Effector memory CD8-positive, alpha-beta T cell (primary cell): ENCODE data around the gene NAXD.

Experiments
- ATAC-seq: fragments of 150-1000 bp; cut with Tn5 transposase; replicated peaks from 2 replicates; pipeline ENCODE4 v1.10.0; 2021; ENCODE audit warnings: mild to moderate bottlenecking, moderate library complexity
- DNase-seq, 3 experiments: peaks; one replicate each; pipeline ENCODE4 v3.0.0; 2021
- H3K27ac Mint-ChIP-seq, 2 donors: one replicate each; pipeline ENCODE4 v1.8.0; 2022; ENCODE audit warnings: mild to moderate bottlenecking in 2 of 2, mixed read lengths in 2 of 2, moderate library complexity in 2 of 2
- H3K27me3 Mint-ChIP-seq, 2 donors: one replicate each; pipeline ENCODE4 v1.8.0; 2022; ENCODE audit warnings: mixed read lengths in 2 of 2
- H3K36me3 Mint-ChIP-seq: one replicate; pipeline ENCODE4 v1.8.0; 2022; ENCODE audit warnings: mild to moderate bottlenecking, moderate library complexity, mixed read lengths; ENCODE audit not compliant: insufficient read depth
- H3K4me1 Mint-ChIP-seq, 2 donors: one replicate each; pipeline ENCODE4 v1.8.0; 2022; ENCODE audit warnings: low read depth in 2 of 2, mixed read lengths in 2 of 2
- H3K4me3 Mint-ChIP-seq, 2 donors: one replicate each; pipeline ENCODE4 v1.8.0; 2022; ENCODE audit warnings: mild to moderate bottlenecking in 2 of 2, mixed read lengths in 2 of 2, moderate library complexity in 2 of 2
- H3K9me3 Mint-ChIP-seq, 2 donors: one replicate each; pipeline ENCODE4 v1.8.0; 2022; ENCODE audit warnings: mixed read lengths in 2 of 2

The NAXD gene

GRCh38 chr13:110680852-110681251 lies 65.5 kb downstream of the NAXD start:
- H3K9me3 Mint-ChIP-seq, result no peaks in the 10 kb centered on the region
- no peaks in the 10 kb centered on the region for H3K27me3 Mint-ChIP-seq
- no peak for ATAC-seq
- no peak overlapping the region for H3K27ac Mint-ChIP-seq
- H3K4me1 Mint-ChIP-seq, result peaks cover 0 to 16% of the 10 kb centered on the region in 2 donors
- peaks cover 56% of the 10 kb centered on the region for H3K36me3 Mint-ChIP-seq
- no peak overlapping the region for H3K4me3 Mint-ChIP-seq
- no peak for DNase-seq

GRCh38 chr13:110681868-110682550 lies 66.7 kb downstream of the NAXD start:
- peaks cover 0 to 6% of the 10 kb centered on the region in 2 donors for H3K4me1 Mint-ChIP-seq
- DNase-seq (no peak), ATAC-seq (no peak)
- no peaks in the 10 kb centered on the region for H3K27me3 Mint-ChIP-seq
- no peak overlapping the region for H3K4me3 Mint-ChIP-seq
- H3K27ac Mint-ChIP-seq, result peak overlapping the region in 1 of 2 donors; percentile 57
- H3K36me3 Mint-ChIP-seq, result peaks cover 56% of the 10 kb centered on the region
- no peaks in the 10 kb centered on the region for H3K9me3 Mint-ChIP-seq

- DNase-seq (no peak), ATAC-seq (no peak)
- Mint-ChIP-seq H3K9me3 (no peaks in the 10 kb centered on the region), H3K36me3 (peaks cover 58% of the 10 kb centered on the region), H3K4me1 (peaks cover 0 to 6% of the 10 kb centered on the region in 2 donors), H3K4me3 (no peak overlapping the region), H3K27ac (no peak overlapping the region), H3K27me3 (no peaks in the 10 kb centered on the region)
Measured at GRCh38 chr13:110682746-110683145, 67.4 kb downstream of the NAXD start.

GRCh38 chr13:110683203-110683883 lies 68.0 kb downstream of the NAXD start:
- Mint-ChIP-seq H3K4me1 (peaks cover 0 to 5% of the 10 kb centered on the region in 2 donors), H3K27me3 (no peaks in the 10 kb centered on the region), H3K36me3 (peaks cover 60% of the 10 kb centered on the region), H3K27ac (no peak overlapping the region), H3K9me3 (no peaks in the 10 kb centered on the region), H3K4me3 (no peak overlapping the region)
- DNase-seq, result peak in 1 of 3 experiments; percentile 33
- peak; percentile 26 for ATAC-seq

GRCh38 chr13:110683921-110684320 lies 68.6 kb downstream of the NAXD start:
- no peaks in the 10 kb centered on the region for H3K27me3 Mint-ChIP-seq
- no peak overlapping the region for H3K27ac Mint-ChIP-seq
- H3K9me3 Mint-ChIP-seq, result no peaks in the 10 kb centered on the region
- no peak for DNase-seq
- peaks cover 58% of the 10 kb centered on the region for H3K36me3 Mint-ChIP-seq
- no peak overlapping the region for H3K4me3 Mint-ChIP-seq
- H3K4me1 Mint-ChIP-seq, result peaks cover 0 to 2% of the 10 kb centered on the region in 2 donors
- ATAC-seq, result no peak

- no peaks in the 10 kb centered on the region for H3K9me3 Mint-ChIP-seq
- ATAC-seq (no peak), DNase-seq (no peak)
- no peaks in the 10 kb centered on the region for H3K27me3 Mint-ChIP-seq
- no peak overlapping the region for H3K27ac Mint-ChIP-seq
- H3K4me3 Mint-ChIP-seq, result no peak overlapping the region
- H3K4me1 Mint-ChIP-seq, result peaks cover 0 to 2% of the 10 kb centered on the region in 2 donors
- peaks cover 58% of the 10 kb centered on the region for H3K36me3 Mint-ChIP-seq
Measured at GRCh38 chr13:110684388-110685056, 69.2 kb downstream of the NAXD start.

- ATAC-seq (no peak), DNase-seq (no peak)
- Mint-ChIP-seq H3K4me3 (no peak overlapping the region), H3K4me1 (peaks cover 2 to 4% of the 10 kb centered on the region in 2 donors), H3K27ac (peak overlapping the region in 1 of 2 donors; percentile 57), H3K36me3 (peaks cover 58% of the 10 kb centered on the region), H3K27me3 (no peaks in the 10 kb centered on the region), H3K9me3 (no peaks in the 10 kb centered on the region)
Measured at GRCh38 chr13:110685305-110686020, 70.1 kb downstream of the NAXD start.

- Mint-ChIP-seq H3K27ac (no peak overlapping the region), H3K36me3 (peaks cover 48% of the 10 kb centered on the region), H3K4me1 (peaks cover 4 to 7% of the 10 kb centered on the region in 2 donors), H3K9me3 (no peaks in the 10 kb centered on the region), H3K4me3 (no peak overlapping the region), H3K27me3 (no peaks in the 10 kb centered on the region)
- ATAC-seq (no peak), DNase-seq (no peak)
Measured at GRCh38 chr13:110687736-110688135, 72.4 kb downstream of the NAXD start.

GRCh38 chr13:110689041-110689440 lies 73.7 kb downstream of the NAXD start:
- no peaks in the 10 kb centered on the region for H3K27me3 Mint-ChIP-seq
- H3K4me1 Mint-ChIP-seq, result peaks cover 4 to 7% of the 10 kb centered on the region in 2 donors
- no peak for ATAC-seq
- DNase-seq, result no peak
- no peaks in the 10 kb centered on the region for H3K9me3 Mint-ChIP-seq
- H3K27ac Mint-ChIP-seq, result no peak overlapping the region
- peaks cover 42% of the 10 kb centered on the region for H3K36me3 Mint-ChIP-seq
- H3K4me3 Mint-ChIP-seq, result no peak overlapping the region
